AG10803 (cell line): Measurements from ENCODE around the gene SLC8A1.

Experiments used
- DNase-seq: peaks from one replicate; pipeline ENCODE4 v3.0.0; 2010; ENCODE audit warnings: low read depth
- H3K4me3 ChIP-seq: 2 replicates; pipeline ENCODE4 v1.5.1; 2011; ENCODE audit warnings: mild to moderate bottlenecking, low read length, control low read depth
- TF ChIP-seq, protein P1 (sequence below): conservative IDR thresholded peaks from 2 replicates; pipeline ENCODE4 v1.5.1; 2011; ENCODE audit warnings: mild to moderate bottlenecking, low read length, control low read depth, inconsistent platforms

Gene SLC8A1

GRCh38 chr2:40451918-40452605, at the start of gene SLC8A1:
SLC8A1 (minus strand) TSS chr2:40452090.
- DNase-seq, result peak; percentile 48
- peak within 1 kb of the TSS; percentile 86 for H3K4me3 ChIP-seq
- TF ChIP-seq, protein P1, sequence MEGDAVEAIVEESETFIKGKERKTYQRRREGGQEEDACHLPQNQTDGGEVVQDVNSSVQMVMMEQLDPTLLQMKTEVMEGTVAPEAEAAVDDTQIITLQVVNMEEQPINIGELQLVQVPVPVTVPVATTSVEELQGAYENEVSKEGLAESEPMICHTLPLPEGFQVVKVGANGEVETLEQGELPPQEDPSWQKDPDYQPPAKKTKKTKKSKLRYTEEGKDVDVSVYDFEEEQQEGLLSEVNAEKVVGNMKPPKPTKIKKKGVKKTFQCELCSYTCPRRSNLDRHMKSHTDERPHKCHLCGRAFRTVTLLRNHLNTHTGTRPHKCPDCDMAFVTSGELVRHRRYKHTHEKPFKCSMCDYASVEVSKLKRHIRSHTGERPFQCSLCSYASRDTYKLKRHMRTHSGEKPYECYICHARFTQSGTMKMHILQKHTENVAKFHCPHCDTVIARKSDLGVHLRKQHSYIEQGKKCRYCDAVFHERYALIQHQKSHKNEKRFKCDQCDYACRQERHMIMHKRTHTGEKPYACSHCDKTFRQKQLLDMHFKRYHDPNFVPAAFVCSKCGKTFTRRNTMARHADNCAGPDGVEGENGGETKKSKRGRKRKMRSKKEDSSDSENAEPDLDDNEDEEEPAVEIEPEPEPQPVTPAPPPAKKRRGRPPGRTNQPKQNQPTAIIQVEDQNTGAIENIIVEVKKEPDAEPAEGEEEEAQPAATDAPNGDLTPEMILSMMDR, result no peak

GRCh38 chr2:40499437-40499836, 47.5 kb upstream of the SLC8A1 start:
- no peak for DNase-seq
- H3K4me3 ChIP-seq, result no peak overlapping the region
- TF ChIP-seq, protein P1, result no peak

- no peak overlapping the region for H3K4me3 ChIP-seq
- no peak for DNase-seq
- TF ChIP-seq, protein P1, result no peak; the same call in 1 of the 2 replicates
Observed at GRCh38 chr2:40497251-40497859, 45.5 kb upstream of the SLC8A1 start.

- peak overlapping the region; percentile 39 for H3K4me3 ChIP-seq
- no peak for DNase-seq
- TF ChIP-seq, protein P1, result no peak
Observed at GRCh38 chr2:40489678-40489960, 37.7 kb upstream of the SLC8A1 start.

- DNase-seq, result peak; percentile 37
- TF ChIP-seq, protein P1, result no peak
- H3K4me3 ChIP-seq, result peak overlapping the region; percentile 39
Observed at GRCh38 chr2:40488927-40489677, 37.2 kb upstream of the SLC8A1 start.

- peak; percentile 66 for DNase-seq
- H3K4me3 ChIP-seq, result no peak overlapping the region
- TF ChIP-seq, protein P1, result peak; percentile 72
Observed at GRCh38 chr2:40488101-40488601, 36.3 kb upstream of the SLC8A1 start.
